ENCODE measurements around the gene LNX1.

DNA sequence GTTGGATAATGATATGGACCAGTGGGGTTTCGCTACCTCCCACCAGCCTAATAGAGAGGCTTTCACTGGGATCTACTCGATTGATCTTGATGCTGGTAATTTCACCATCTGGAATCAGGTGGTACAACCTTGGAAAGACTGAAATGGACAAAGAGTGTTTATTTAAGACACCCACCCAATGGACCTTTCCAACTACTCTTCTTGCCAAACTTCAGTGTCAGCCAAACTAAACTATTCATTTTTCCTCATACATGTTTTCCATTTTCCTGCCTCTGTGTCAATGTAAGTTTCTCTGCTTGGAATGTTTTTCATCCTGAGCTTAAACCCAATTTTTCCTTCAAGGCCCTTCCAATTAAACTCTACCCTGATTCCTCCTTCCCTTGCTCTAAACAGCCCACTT, 92.6 kb downstream of the LNX1 start:
- TF ChIP-seq, protein P1, sequence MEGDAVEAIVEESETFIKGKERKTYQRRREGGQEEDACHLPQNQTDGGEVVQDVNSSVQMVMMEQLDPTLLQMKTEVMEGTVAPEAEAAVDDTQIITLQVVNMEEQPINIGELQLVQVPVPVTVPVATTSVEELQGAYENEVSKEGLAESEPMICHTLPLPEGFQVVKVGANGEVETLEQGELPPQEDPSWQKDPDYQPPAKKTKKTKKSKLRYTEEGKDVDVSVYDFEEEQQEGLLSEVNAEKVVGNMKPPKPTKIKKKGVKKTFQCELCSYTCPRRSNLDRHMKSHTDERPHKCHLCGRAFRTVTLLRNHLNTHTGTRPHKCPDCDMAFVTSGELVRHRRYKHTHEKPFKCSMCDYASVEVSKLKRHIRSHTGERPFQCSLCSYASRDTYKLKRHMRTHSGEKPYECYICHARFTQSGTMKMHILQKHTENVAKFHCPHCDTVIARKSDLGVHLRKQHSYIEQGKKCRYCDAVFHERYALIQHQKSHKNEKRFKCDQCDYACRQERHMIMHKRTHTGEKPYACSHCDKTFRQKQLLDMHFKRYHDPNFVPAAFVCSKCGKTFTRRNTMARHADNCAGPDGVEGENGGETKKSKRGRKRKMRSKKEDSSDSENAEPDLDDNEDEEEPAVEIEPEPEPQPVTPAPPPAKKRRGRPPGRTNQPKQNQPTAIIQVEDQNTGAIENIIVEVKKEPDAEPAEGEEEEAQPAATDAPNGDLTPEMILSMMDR (IDR thresholded peaks at IDR 0.05) = no peak
- TF ChIP-seq POLR2A (IDR thresholded peaks at IDR 0.05) = no peak
